Upper lobe of left lung (tissue), 6 donors: ENCODE data around the gene FUCA2. TPM values are rescaled to one million over a fixed set of nuclear protein-coding genes. Genes with fewer than 3 reads are reported as not detected.

Source experiments
- ATAC-seq, 2 donors: fragments of 200-7000 bp; cut with Tn5 transposase; one replicate each; pipeline ENCODE4 v1.9.1; 2022; ENCODE audit warnings: mild to moderate bottlenecking in 2 of 2, moderate library complexity in 2 of 2; ENCODE audit not compliant: low FRiP score in 2 of 2
- DNase-seq, 2 donors: peaks; one replicate each; pipeline ENCODE4 v3.0.0-alpha.2; 2019 to 2020
- H3K27ac ChIP-seq, 4 donors: fragments of 200-600 bp; sonication (generic); one replicate each; pipeline ENCODE4 v1.5.1; 2016 to 2019
- H3K27me3 ChIP-seq, 4 donors: fragments of 200-600 bp; sonication (generic); one replicate each; pipeline ENCODE4 v1.5.1; 2017 to 2019
- H3K36me3 ChIP-seq, 4 donors: fragments of 200-600 bp; sonication (generic); one replicate each; pipeline ENCODE4 v1.5.1; 2016 to 2019
- H3K4me1 ChIP-seq, 4 donors: fragments of 200-600 bp; sonication (generic); one replicate each; pipeline ENCODE4 v1.5.1; 2018 to 2019
- H3K4me3 ChIP-seq, 4 donors: fragments of 200-600 bp; sonication (generic); one replicate each; pipeline ENCODE4 v1.5.1; 2017 to 2019; ENCODE audit warnings: mild to moderate bottlenecking in 2 of 4, moderate library complexity in 1 of 4
- H3K9me3 ChIP-seq, 4 donors: fragments of 200-600 bp; sonication (generic); one replicate each; pipeline ENCODE4 v1.5.1; 2018 to 2019
- EP300 ChIP-seq, 4 donors: sonication (generic); formaldehyde crosslinking; IDR thresholded peaks; one replicate each; pipeline ENCODE4 v1.5.1; 2017; ENCODE audit warnings: antibody characterized with exemption in 4 of 4, control low read depth in 2 of 4
- POLR2A ChIP-seq, 4 donors: fragments of 450-650 bp; IDR thresholded peaks; one replicate each; pipeline ENCODE4 v1.5.1; 2016 to 2017; ENCODE audit warnings: antibody characterized with exemption in 4 of 4, mild to moderate bottlenecking in 2 of 4
- POLR2AphosphoS5 ChIP-seq, 2 donors: sonication (generic); formaldehyde crosslinking; IDR thresholded peaks; one replicate each; pipeline ENCODE4 v1.5.1; 2017; ENCODE audit warnings: antibody characterized with exemption in 2 of 2
- WGBS, 2 donors: methylation state at CpG; one replicate each; pipeline ENCODE4 v1.1.5; 2017 to 2018; 5-methylcytosine and 5-hydroxymethylcytosine counted together
- total RNA-seq, 6 donors: library from RNA; depleted of rRNA in 4 of 6; stranded (reverse); fragments of >200 nt in 4 of 6; gene quantifications; one replicate each; pipeline versions ENCODE4 v1.1.0 to v1.2.1, GENCODE V29; 2016 to 2021
- TF ChIP-seq, protein P1 (sequence below), 6 experiments: fragments of 450-650 bp in 4 of 6; fragments of 200-600 bp in 2 of 6; sonication (generic) in 2 of 6; IDR thresholded peaks; one replicate each; pipeline ENCODE4 v1.5.1; 2016 to 2019; ENCODE audit warnings: antibody characterized with exemption in 6 of 6
- donor health status: DM: no; HTN: no; CAD: no; lungs with moderate emphysema.
- donor health status: DM: no; HTN: yes; CAD: no; lungs with severe emphysema.

The FUCA2 gene
- total RNA-seq, 6 donors from 2014 or later, result 23.1 to 69.9 (median 34.2) TPM

GRCh38 chr6:143501851-143502250, 9.7 kb downstream of the FUCA2 start:
- H3K36me3 ChIP-seq, result peaks cover 2 to 56% (median 28%) of the 10 kb centered on the region in 4 donors
- no peak for DNase-seq
- WGBS, 2 donors, result 95 to 96% methylated on average over 2 of the region's 2 CpGs
- no peak overlapping the region for H3K27ac ChIP-seq
- H3K9me3 ChIP-seq, result no peaks in the 10 kb centered on the region
- no peaks in the 10 kb centered on the region for H3K4me1 ChIP-seq
- H3K27me3 ChIP-seq, result no peaks in the 10 kb centered on the region
- no peak overlapping the region for H3K4me3 ChIP-seq
- ATAC-seq, result no peak
- TF ChIP-seq EP300 (IDR thresholded peaks at IDR 0.05), result no peak
- no peak for TF ChIP-seq POLR2AphosphoS5 (IDR thresholded peaks at IDR 0.05)
- TF ChIP-seq POLR2A (IDR thresholded peaks at IDR 0.05), result no peak
- TF ChIP-seq, protein P1, sequence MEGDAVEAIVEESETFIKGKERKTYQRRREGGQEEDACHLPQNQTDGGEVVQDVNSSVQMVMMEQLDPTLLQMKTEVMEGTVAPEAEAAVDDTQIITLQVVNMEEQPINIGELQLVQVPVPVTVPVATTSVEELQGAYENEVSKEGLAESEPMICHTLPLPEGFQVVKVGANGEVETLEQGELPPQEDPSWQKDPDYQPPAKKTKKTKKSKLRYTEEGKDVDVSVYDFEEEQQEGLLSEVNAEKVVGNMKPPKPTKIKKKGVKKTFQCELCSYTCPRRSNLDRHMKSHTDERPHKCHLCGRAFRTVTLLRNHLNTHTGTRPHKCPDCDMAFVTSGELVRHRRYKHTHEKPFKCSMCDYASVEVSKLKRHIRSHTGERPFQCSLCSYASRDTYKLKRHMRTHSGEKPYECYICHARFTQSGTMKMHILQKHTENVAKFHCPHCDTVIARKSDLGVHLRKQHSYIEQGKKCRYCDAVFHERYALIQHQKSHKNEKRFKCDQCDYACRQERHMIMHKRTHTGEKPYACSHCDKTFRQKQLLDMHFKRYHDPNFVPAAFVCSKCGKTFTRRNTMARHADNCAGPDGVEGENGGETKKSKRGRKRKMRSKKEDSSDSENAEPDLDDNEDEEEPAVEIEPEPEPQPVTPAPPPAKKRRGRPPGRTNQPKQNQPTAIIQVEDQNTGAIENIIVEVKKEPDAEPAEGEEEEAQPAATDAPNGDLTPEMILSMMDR (IDR thresholded peaks at IDR 0.05), result no peak

DNA sequence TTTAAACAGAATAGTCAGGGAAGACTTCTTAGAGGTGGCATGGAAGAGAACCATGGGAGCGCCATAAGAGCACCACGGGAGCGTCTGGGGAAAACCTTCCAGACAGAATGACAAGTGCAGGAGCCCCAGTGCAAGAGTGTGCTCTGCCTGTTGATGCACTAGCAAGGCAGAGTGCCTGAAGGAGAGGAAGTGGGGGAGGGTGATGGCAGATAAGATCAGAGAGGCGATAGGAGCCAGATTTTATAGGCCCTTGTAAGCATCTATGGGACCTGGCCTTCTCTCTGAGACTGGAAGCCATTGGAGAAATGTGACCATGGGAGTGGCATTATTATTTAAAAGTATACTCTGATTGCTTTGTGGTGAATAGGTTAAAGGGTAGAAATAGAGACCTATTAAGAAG, 13.1 kb downstream of the FUCA2 start:
- DNase-seq, result no peak

DNA sequence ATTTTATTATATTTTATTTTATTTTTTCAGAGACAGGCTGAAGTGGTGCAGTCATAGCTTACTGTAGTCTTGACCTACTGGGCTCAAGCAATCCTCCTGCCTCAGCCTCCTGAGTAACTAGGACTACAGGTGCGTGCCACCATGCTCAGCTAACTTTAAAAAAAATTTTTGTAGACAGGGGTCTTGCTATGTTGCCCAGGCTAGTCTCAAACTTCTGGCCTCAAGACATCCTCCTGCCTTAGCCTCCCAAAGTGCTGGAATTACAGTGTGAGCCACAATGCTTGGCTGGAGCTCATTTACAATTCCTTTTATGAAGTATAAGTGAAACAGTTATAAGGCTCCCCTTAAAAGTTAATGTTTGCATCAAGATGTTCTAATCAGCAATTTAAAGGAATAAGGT, 14.5 kb downstream of the FUCA2 start:
- 100% methylated on average over 1 of the region's 1 CpG for WGBS, 2 donors
- peaks cover 4 to 53% (median 33%) of the 10 kb centered on the region in 4 donors for H3K36me3 ChIP-seq
- H3K27me3 ChIP-seq, result no peaks in the 10 kb centered on the region

More for the DNA sequence above, 13.1 kb downstream of the FUCA2 start:
- H3K9me3 ChIP-seq, result no peaks in the 10 kb centered on the region
- no peak for ATAC-seq
- WGBS, 2 donors, result 80 to 84% methylated on average over 4 of the region's 4 CpGs
- no peak for TF ChIP-seq POLR2A (IDR thresholded peaks at IDR 0.05)
- no peak for TF ChIP-seq POLR2AphosphoS5 (IDR thresholded peaks at IDR 0.05)
- TF ChIP-seq, protein P1 (IDR thresholded peaks at IDR 0.05), result no peak
- H3K4me3 ChIP-seq, result no peak overlapping the region
- H3K27me3 ChIP-seq, result no peaks in the 10 kb centered on the region
- no peak overlapping the region for H3K27ac ChIP-seq
- no peaks in the 10 kb centered on the region for H3K4me1 ChIP-seq
- peaks cover 4 to 64% (median 34%) of the 10 kb centered on the region in 4 donors for H3K36me3 ChIP-seq

DNA sequence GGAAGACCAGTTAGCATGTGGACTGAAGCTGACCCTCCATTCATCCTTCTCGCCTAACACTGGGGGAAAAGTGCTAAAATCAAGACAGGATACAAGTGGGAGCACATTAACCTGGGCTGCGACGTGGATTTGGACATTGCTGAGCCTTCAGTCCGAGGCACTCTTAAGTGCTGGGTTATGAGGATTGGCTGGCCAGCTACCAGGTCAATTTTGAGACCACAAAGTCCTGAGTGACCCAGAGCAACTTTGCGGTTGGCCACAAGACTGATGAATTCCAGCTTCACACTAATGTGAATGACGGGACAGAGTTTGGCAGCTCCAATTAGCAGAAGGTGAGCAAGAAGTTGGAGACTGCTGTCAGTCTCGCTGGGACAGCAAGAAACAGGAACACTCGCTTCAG, 20.7 kb downstream of the FUCA2 start:
- H3K36me3 ChIP-seq, result peaks cover 0 to 23% (median 6%) of the 10 kb centered on the region in 4 donors
- H3K27me3 ChIP-seq, result no peaks in the 10 kb centered on the region
- DNase-seq (no peak), ATAC-seq (no peak)
- TF ChIP-seq EP300 (IDR thresholded peaks at IDR 0.05) (no peak), POLR2AphosphoS5 (IDR thresholded peaks at IDR 0.05) (no peak), POLR2A (IDR thresholded peaks at IDR 0.05) (no peak)
- TF ChIP-seq, protein P1 (IDR thresholded peaks at IDR 0.05), result no peak
- no peaks in the 10 kb centered on the region for H3K9me3 ChIP-seq
- H3K27ac ChIP-seq, result no peak overlapping the region
- WGBS, 2 donors, result 94 to 95% methylated on average over 8 of the region's 8 CpGs
- no peak overlapping the region for H3K4me3 ChIP-seq
- H3K4me1 ChIP-seq, result no peaks in the 10 kb centered on the region

More for the DNA sequence above, 14.5 kb downstream of the FUCA2 start:
- Histone ChIP-seq H3K4me3 (no peak overlapping the region), H3K4me1 (no peaks in the 10 kb centered on the region), H3K27ac (no peak overlapping the region), H3K9me3 (no peaks in the 10 kb centered on the region)
- DNase-seq, result no peak
- TF ChIP-seq POLR2A (IDR thresholded peaks at IDR 0.05) (no peak), POLR2AphosphoS5 (IDR thresholded peaks at IDR 0.05) (no peak), EP300 (IDR thresholded peaks at IDR 0.05) (no peak)
- TF ChIP-seq, protein P1 (IDR thresholded peaks at IDR 0.05), result no peak
- ATAC-seq, result no peak

- H3K4me1 ChIP-seq, result no peaks in the 10 kb centered on the region
- WGBS, 2 donors, result 96 to 98% methylated on average over 1 of the region's 1 CpG
- H3K27ac ChIP-seq, result no peak overlapping the region
- no peaks in the 10 kb centered on the region for H3K9me3 ChIP-seq
- no peak for ATAC-seq
- TF ChIP-seq, protein P1 (IDR thresholded peaks at IDR 0.05), result no peak
- TF ChIP-seq EP300 (IDR thresholded peaks at IDR 0.05) (no peak), POLR2A (IDR thresholded peaks at IDR 0.05) (no peak), POLR2AphosphoS5 (IDR thresholded peaks at IDR 0.05) (no peak)
- no peak overlapping the region for H3K4me3 ChIP-seq
- no peak for DNase-seq
- no peaks in the 10 kb centered on the region for H3K27me3 ChIP-seq
- peaks cover 0 to 22% (median 3%) of the 10 kb centered on the region in 4 donors for H3K36me3 ChIP-seq
These were observed 21.3 kb downstream of the FUCA2 start for GRCh38 chr6:143490244-143490643.
